ENCODE data around the gene NPC2. TPM values are rescaled to one million over a fixed set of nuclear protein-coding genes. Genes with fewer than 3 reads are reported as not detected.

NPC2 gene
- polyA plus RNA-seq, 4 donors = 106 to 504 (median 209) TPM

DNA sequence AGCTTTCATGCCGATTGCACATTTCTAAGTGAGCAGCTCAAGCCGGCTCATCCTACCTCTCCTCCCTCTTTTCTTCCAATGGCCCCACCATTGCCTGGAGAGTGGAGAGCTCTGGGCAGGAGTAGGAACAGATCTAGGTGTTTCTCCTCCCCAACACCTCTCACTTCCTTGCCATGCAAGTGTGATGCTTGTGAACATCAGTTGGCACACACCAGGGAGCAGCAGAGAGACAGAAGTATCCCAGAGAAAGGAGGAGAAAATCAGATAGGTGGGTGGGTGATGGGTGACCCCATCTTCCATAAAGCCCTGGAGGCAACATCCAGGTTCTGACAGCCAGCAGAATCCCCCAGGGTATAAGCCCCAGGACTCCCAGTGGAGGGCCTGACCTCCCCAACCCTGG, 27.8 kb downstream of the NPC2 start:
- no peaks in the 10 kb centered on the region for H3K36me3 ChIP-seq (ENCODE audit: control insufficient read depth in 3 of 3, insufficient read depth in 2 of 3, low read depth in 1 of 3, low read length in 3 of 3)
- H3K9me3 ChIP-seq (ENCODE audit: control insufficient read depth in 2 of 2, insufficient read depth in 1 of 2, low read depth in 1 of 2, low read length in 1 of 2) = no peaks in the 10 kb centered on the region
- FAIRE-seq (no peak), DNase-seq (no peak)
- H3K27me3 ChIP-seq (ENCODE audit: control insufficient read depth in 3 of 3, insufficient read depth in 3 of 3, low read length in 3 of 3) = no peaks in the 10 kb centered on the region
- H3K4me1 ChIP-seq (ENCODE audit: control insufficient read depth in 3 of 3, insufficient read depth in 2 of 3, low read depth in 1 of 3, low read length in 2 of 3) = no peaks in the 10 kb centered on the region
- no peak overlapping the region for H3K27ac ChIP-seq (ENCODE audit: low read depth in 1 of 3, low read length in 2 of 3)
- H3K4me3 ChIP-seq (ENCODE audit: low read depth in 1 of 3, low read length in 3 of 3) = no peak overlapping the region
- 91 to 100% (median 97%) methylated on average over 2 of the region's 2 CpGs for WGBS, 3 donors

DNA sequence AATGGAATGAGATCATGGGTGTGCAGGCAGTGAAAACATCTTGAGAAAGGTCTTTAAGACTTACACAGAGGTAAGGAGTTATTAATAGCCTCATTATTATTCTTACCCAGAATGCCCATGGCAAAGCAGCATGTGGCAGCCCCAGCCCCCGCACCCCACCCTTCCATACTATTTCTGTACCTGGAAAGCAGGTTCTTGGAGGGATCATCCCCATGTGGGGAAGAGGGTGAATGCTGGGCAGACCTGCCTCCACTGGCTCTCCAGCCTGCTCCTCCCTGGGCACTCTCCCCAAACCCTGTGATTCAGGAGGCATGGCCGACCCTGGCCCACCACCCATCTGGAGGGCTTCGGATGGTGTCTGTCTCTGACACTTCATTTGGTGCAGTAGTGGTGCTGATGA, 28.3 kb downstream of the NPC2 start:
- no peaks in the 10 kb centered on the region for H3K4me1 ChIP-seq (ENCODE audit: control insufficient read depth in 3 of 3, insufficient read depth in 2 of 3, low read depth in 1 of 3, low read length in 2 of 3)
- H3K9me3 ChIP-seq (ENCODE audit: control insufficient read depth in 2 of 2, insufficient read depth in 1 of 2, low read depth in 1 of 2, low read length in 1 of 2) = no peaks in the 10 kb centered on the region
- H3K27me3 ChIP-seq (ENCODE audit: control insufficient read depth in 3 of 3, insufficient read depth in 3 of 3, low read length in 3 of 3) = no peaks in the 10 kb centered on the region
- no peak for DNase-seq
- H3K4me3 ChIP-seq (ENCODE audit: low read depth in 1 of 3, low read length in 3 of 3) = no peak overlapping the region
- 93 to 97% (median 94%) methylated on average over 3 of the region's 3 CpGs for WGBS, 3 donors
- H3K27ac ChIP-seq (ENCODE audit: low read depth in 1 of 3, low read length in 2 of 3) = no peak overlapping the region
- no peak for FAIRE-seq
- no peaks in the 10 kb centered on the region for H3K36me3 ChIP-seq (ENCODE audit: control insufficient read depth in 3 of 3, insufficient read depth in 2 of 3, low read depth in 1 of 3, low read length in 3 of 3)

GRCh38 chr14:74463697-74464096, 29.4 kb downstream of the NPC2 start:
- FAIRE-seq (no peak), DNase-seq (no peak)
- Histone ChIP-seq H3K4me3 (ENCODE audit: low read depth in 1 of 3, low read length in 3 of 3) (no peak overlapping the region), H3K4me1 (ENCODE audit: control insufficient read depth in 3 of 3, insufficient read depth in 2 of 3, low read depth in 1 of 3, low read length in 2 of 3) (no peaks in the 10 kb centered on the region), H3K9me3 (ENCODE audit: control insufficient read depth in 2 of 2, insufficient read depth in 1 of 2, low read depth in 1 of 2, low read length in 1 of 2) (no peaks in the 10 kb centered on the region), H3K27ac (ENCODE audit: low read depth in 1 of 3, low read length in 2 of 3) (no peak overlapping the region), H3K36me3 (ENCODE audit: control insufficient read depth in 3 of 3, insufficient read depth in 2 of 3, low read depth in 1 of 3, low read length in 3 of 3) (no peaks in the 10 kb centered on the region), H3K27me3 (ENCODE audit: control insufficient read depth in 3 of 3, insufficient read depth in 3 of 3, low read length in 3 of 3) (no peaks in the 10 kb centered on the region)
- 80 to 87% (median 83%) methylated on average over 5 of the region's 5 CpGs for WGBS, 3 donors

GRCh38 chr14:74462993-74463392, 30.1 kb downstream of the NPC2 start:
- H3K9me3 ChIP-seq (ENCODE audit: control insufficient read depth in 2 of 2, insufficient read depth in 1 of 2, low read depth in 1 of 2, low read length in 1 of 2) = no peaks in the 10 kb centered on the region
- FAIRE-seq = no peak

DNA sequence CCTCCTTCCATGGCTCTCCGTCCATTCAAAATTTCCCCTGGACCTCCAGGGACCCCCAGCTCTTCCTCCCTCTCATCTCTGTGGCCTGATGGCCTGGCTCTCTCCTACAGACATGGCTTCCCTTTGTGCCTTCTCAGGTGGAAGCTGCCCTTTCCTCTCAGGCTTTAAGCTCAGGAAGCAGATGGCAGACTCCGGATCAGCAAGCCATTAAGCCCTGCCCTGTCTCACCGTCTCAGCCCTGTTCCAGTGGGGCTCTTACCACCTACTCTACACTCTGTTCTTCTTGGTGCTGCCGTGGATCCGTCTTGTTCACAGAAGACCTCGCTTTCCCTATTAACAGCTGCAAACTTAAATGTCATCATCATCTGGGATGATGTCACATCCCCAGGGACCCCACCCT, 33.1 kb downstream of the NPC2 start:
- Histone ChIP-seq H3K36me3 (ENCODE audit: control insufficient read depth in 3 of 3, insufficient read depth in 2 of 3, low read depth in 1 of 3, low read length in 3 of 3) (no peaks in the 10 kb centered on the region), H3K4me3 (ENCODE audit: low read depth in 1 of 3, low read length in 3 of 3) (no peak overlapping the region), H3K4me1 (ENCODE audit: control insufficient read depth in 3 of 3, insufficient read depth in 2 of 3, low read depth in 1 of 3, low read length in 2 of 3) (no peaks in the 10 kb centered on the region), H3K9me3 (ENCODE audit: control insufficient read depth in 2 of 2, insufficient read depth in 1 of 2, low read depth in 1 of 2, low read length in 1 of 2) (peaks cover 0 to 2% of the 10 kb centered on the region in 2 donors), H3K27me3 (ENCODE audit: control insufficient read depth in 3 of 3, insufficient read depth in 3 of 3, low read length in 3 of 3) (no peaks in the 10 kb centered on the region), H3K27ac (ENCODE audit: low read depth in 1 of 3, low read length in 2 of 3) (no peak overlapping the region)
- DNase-seq (no peak), FAIRE-seq (no peak)
- 79 to 87% (median 86%) methylated on average over 6 of the region's 6 CpGs for WGBS, 3 donors

More at GRCh38 chr14:74462993-74463392, 30.1 kb downstream of the NPC2 start:
- no peak overlapping the region for H3K27ac ChIP-seq (ENCODE audit: low read depth in 1 of 3, low read length in 2 of 3)
- WGBS, 3 donors = 92 to 95% (median 93%) methylated on average over 3 of the region's 3 CpGs
- no peak for DNase-seq
- no peaks in the 10 kb centered on the region for H3K27me3 ChIP-seq (ENCODE audit: control insufficient read depth in 3 of 3, insufficient read depth in 3 of 3, low read length in 3 of 3)
- H3K4me3 ChIP-seq (ENCODE audit: low read depth in 1 of 3, low read length in 3 of 3) = no peak overlapping the region
- H3K4me1 ChIP-seq (ENCODE audit: control insufficient read depth in 3 of 3, insufficient read depth in 2 of 3, low read depth in 1 of 3, low read length in 2 of 3) = no peaks in the 10 kb centered on the region
- no peaks in the 10 kb centered on the region for H3K36me3 ChIP-seq (ENCODE audit: control insufficient read depth in 3 of 3, insufficient read depth in 2 of 3, low read depth in 1 of 3, low read length in 3 of 3)

GRCh38 chr14:74459289-74459946, 33.7 kb downstream of the NPC2 start:
- H3K27ac ChIP-seq (ENCODE audit: low read depth in 1 of 3, low read length in 2 of 3) = no peak overlapping the region
- no peak for FAIRE-seq
- H3K9me3 ChIP-seq (ENCODE audit: control insufficient read depth in 2 of 2, insufficient read depth in 1 of 2, low read depth in 1 of 2, low read length in 1 of 2) = peaks cover 0 to 7% of the 10 kb centered on the region in 2 donors
- no peaks in the 10 kb centered on the region for H3K4me1 ChIP-seq (ENCODE audit: control insufficient read depth in 3 of 3, insufficient read depth in 2 of 3, low read depth in 1 of 3, low read length in 2 of 3)
- no peaks in the 10 kb centered on the region for H3K27me3 ChIP-seq (ENCODE audit: control insufficient read depth in 3 of 3, insufficient read depth in 3 of 3, low read length in 3 of 3)
- DNase-seq = peak in 1 of 2 donors; percentile 9
- no peak overlapping the region for H3K4me3 ChIP-seq (ENCODE audit: low read depth in 1 of 3, low read length in 3 of 3)
- H3K36me3 ChIP-seq (ENCODE audit: control insufficient read depth in 3 of 3, insufficient read depth in 2 of 3, low read depth in 1 of 3, low read length in 3 of 3) = no peaks in the 10 kb centered on the region
- 73 to 79% (median 75%) methylated on average over 10 of the region's 10 CpGs for WGBS, 3 donors

DNA sequence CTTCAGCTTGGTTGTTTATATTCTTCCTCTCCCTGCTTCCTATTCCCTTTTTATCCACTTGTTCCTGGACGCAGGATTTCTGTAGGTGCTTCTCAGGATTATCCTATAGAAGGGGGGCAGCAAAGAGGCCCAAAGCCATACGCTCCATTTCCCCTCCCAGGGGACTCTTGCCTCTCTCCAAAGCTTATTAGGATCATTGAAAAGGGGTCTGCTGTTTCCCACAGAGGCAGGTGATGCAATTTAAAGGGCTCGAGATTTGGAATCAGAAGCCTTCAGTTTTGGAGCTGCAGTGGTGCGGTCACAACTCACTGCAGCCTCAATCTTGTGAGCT, 35.6 kb downstream of the NPC2 start:
- H3K4me3 ChIP-seq (ENCODE audit: low read depth in 1 of 3, low read length in 3 of 3) = no peak overlapping the region
- H3K4me1 ChIP-seq (ENCODE audit: control insufficient read depth in 3 of 3, insufficient read depth in 2 of 3, low read depth in 1 of 3, low read length in 2 of 3) = no peaks in the 10 kb centered on the region
- H3K9me3 ChIP-seq (ENCODE audit: control insufficient read depth in 2 of 2, insufficient read depth in 1 of 2, low read depth in 1 of 2, low read length in 1 of 2) = peaks cover 0 to 9% of the 10 kb centered on the region in 2 donors
- no peaks in the 10 kb centered on the region for H3K36me3 ChIP-seq (ENCODE audit: control insufficient read depth in 3 of 3, insufficient read depth in 2 of 3, low read depth in 1 of 3, low read length in 3 of 3)
- FAIRE-seq (no peak), DNase-seq (no peak)
- H3K27ac ChIP-seq (ENCODE audit: low read depth in 1 of 3, low read length in 2 of 3) = no peak overlapping the region
- no peaks in the 10 kb centered on the region for H3K27me3 ChIP-seq (ENCODE audit: control insufficient read depth in 3 of 3, insufficient read depth in 3 of 3, low read length in 3 of 3)
- WGBS, 3 donors = 74 to 82% (median 75%) methylated on average over 4 of the region's 4 CpGs

DNA sequence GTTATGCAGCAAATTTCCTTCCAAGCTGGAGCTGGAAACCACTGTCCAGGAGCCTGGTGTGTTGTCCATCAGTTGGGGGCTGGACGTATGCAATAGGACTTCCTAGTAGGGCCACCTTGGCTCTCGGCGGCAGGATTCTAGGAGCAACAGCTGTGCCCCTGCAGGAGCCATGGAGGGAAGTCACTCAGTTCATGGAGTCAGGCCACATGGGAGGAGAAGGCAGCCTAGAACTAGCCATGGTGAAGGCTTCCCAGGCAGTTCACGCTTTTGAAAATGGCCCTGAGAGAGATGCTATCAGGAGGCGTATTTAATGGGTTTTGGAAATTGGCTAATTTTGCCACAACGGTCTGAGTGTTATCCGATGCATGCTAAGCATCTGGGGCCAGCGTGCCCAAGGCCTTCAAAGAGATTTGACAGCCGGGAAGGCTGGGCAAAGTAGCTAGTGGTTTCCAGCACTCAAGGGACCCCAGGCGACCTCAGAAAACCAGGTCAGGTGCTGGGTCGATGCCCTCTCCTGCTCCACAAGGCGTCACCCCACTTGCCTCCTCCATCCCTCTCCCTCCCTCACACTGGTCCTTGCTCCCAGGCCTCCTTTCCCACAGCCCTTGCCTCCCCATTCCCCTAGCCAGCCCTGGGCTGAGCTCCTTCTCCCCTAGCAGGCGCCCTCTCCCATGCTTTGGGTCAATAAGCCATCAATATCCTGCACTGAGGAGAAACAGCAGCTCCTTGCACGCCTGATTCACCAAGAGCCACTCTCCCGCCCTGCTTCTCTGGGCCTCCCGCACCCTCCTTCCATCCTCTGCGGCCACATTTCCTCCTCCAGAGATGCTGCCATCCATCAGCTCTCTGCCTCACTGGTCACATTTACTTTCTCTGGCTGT, 36.2 kb downstream of the NPC2 start:
- WGBS, 3 donors = 78 to 89% (median 86%) methylated on average over 17 of the region's 17 CpGs
- H3K4me3 ChIP-seq (ENCODE audit: low read depth in 1 of 3, low read length in 3 of 3) = no peak overlapping the region
- no peaks in the 10 kb centered on the region for H3K27me3 ChIP-seq (ENCODE audit: control insufficient read depth in 3 of 3, insufficient read depth in 3 of 3, low read length in 3 of 3)
- DNase-seq (no peak), FAIRE-seq (no peak)
- no peaks in the 10 kb centered on the region for H3K4me1 ChIP-seq (ENCODE audit: control insufficient read depth in 3 of 3, insufficient read depth in 2 of 3, low read depth in 1 of 3, low read length in 2 of 3)
- H3K27ac ChIP-seq (ENCODE audit: low read depth in 1 of 3, low read length in 2 of 3) = no peak overlapping the region
- no peaks in the 10 kb centered on the region for H3K36me3 ChIP-seq (ENCODE audit: control insufficient read depth in 3 of 3, insufficient read depth in 2 of 3, low read depth in 1 of 3, low read length in 3 of 3)
- H3K9me3 ChIP-seq (ENCODE audit: control insufficient read depth in 2 of 2, insufficient read depth in 1 of 2, low read depth in 1 of 2, low read length in 1 of 2) = peaks cover 0 to 9% of the 10 kb centered on the region in 2 donors
